ENCODE measurements around the gene EPAS1. TPM values are rescaled to one million over a fixed set of nuclear protein-coding genes. Genes with fewer than 3 reads are reported as not detected.

The EPAS1 gene
- total and polyA plus RNA-seq, 4 donors = 213 to 954 (median 403) TPM

- Histone ChIP-seq H3K4me1 (ENCODE audit: control insufficient read depth in 1 of 2, insufficient read depth in 2 of 2, low read length in 2 of 2) (peaks cover 10 to 19% of the 10 kb centered on the region in 2 donors), H3K4me3 (ENCODE audit: low read length in 2 of 2) (no peak overlapping the region), H3K9me3 (ENCODE audit: control insufficient read depth, low read length) (no peaks in the 10 kb centered on the region), H3K36me3 (ENCODE audit: control insufficient read depth in 1 of 2, insufficient read depth in 2 of 2, low read length in 1 of 2) (no peaks in the 10 kb centered on the region), H3K27me3 (ENCODE audit: control insufficient read depth in 1 of 2, insufficient read depth in 2 of 2, low read length in 1 of 2) (no peaks in the 10 kb centered on the region), H3K27ac (ENCODE audit: low read depth in 1 of 2, low read length in 2 of 2) (peak overlapping the region; percentile 92 to 95)
- 3 to 5% methylated on average over 22 of the region's 22 CpGs for WGBS, 2 donors
- intact Hi-C loops (cut with DNase I) = loop anchor here in 1 of 2 donors (2.0 to 5.0 kb wide), 2 partner anchors 23 to 38 kb away; partner anchors contain the start of gene EPAS1
- DNase-seq (peak; percentile 67 to 84), ATAC-seq (ENCODE audit: low FRiP score) (peak; percentile 33)
These were observed 38.4 kb downstream of the EPAS1 start for GRCh38 chr2:46335391-46336282.

DNA sequence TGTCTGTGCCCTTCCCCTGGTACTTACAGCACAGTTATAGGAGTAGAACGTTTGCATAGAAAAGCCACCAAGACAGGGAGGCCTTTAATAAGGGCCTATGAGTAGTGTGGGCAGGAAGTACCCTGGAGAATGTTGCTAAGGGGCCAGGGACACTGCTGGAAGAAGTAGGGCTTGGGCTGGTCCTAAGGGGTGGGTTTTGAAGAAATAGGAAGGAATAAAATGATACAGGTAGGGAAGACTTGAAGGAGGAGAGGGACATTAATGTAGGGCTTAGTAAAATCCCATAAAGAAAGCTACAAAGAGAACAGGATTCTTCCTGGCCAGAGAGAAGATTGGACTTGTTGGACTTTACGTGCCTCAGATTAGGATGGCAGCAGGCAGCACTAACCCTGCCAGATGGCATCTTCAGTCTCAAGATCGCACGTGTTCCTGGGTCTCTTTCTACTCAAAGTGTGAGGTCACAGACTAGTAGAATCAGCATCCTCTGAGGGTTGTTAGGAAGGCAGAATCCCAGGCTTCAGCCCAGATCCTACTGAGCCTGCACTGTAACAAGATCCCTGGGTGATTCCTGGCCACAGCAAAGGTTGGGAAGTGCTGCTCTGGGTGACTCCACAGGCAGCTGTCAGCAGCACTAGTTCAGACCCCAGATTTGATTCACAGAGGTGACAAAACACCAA, 39.2 kb downstream of the EPAS1 start:
- H3K27me3 ChIP-seq (ENCODE audit: control insufficient read depth in 1 of 2, insufficient read depth in 2 of 2, low read length in 1 of 2) = no peaks in the 10 kb centered on the region
- no peaks in the 10 kb centered on the region for H3K9me3 ChIP-seq (ENCODE audit: control insufficient read depth, low read length)
- intact Hi-C loops (cut with DNase I) = loop anchor here in 1 of 2 donors (5.0 kb wide), 1 partner anchor 39 kb away; the partner anchor contains the start of gene EPAS1
- no peaks in the 10 kb centered on the region for H3K36me3 ChIP-seq (ENCODE audit: control insufficient read depth in 1 of 2, insufficient read depth in 2 of 2, low read length in 1 of 2)
- H3K4me3 ChIP-seq (ENCODE audit: low read length in 2 of 2) = no peak overlapping the region
- DNase-seq (no peak), ATAC-seq (ENCODE audit: low FRiP score) (no peak)
- H3K27ac ChIP-seq (ENCODE audit: low read depth in 1 of 2, low read length in 2 of 2) = peak overlapping the region; percentile 92 to 95
- WGBS, 2 donors = 3 to 12% methylated on average over 4 of the region's 4 CpGs
- H3K4me1 ChIP-seq (ENCODE audit: control insufficient read depth in 1 of 2, insufficient read depth in 2 of 2, low read length in 2 of 2) = peaks cover 11 to 20% of the 10 kb centered on the region in 2 donors

- Histone ChIP-seq H3K9me3 (ENCODE audit: control insufficient read depth, low read length) (no peaks in the 10 kb centered on the region), H3K36me3 (ENCODE audit: control insufficient read depth in 1 of 2, insufficient read depth in 2 of 2, low read length in 1 of 2) (no peaks in the 10 kb centered on the region), H3K4me1 (ENCODE audit: control insufficient read depth in 1 of 2, insufficient read depth in 2 of 2, low read length in 2 of 2) (peaks cover 13 to 23% of the 10 kb centered on the region in 2 donors), H3K27me3 (ENCODE audit: control insufficient read depth in 1 of 2, insufficient read depth in 2 of 2, low read length in 1 of 2) (no peaks in the 10 kb centered on the region), H3K27ac (ENCODE audit: low read depth in 1 of 2, low read length in 2 of 2) (peak overlapping the region; percentile 92 to 95), H3K4me3 (ENCODE audit: low read length in 2 of 2) (no peak overlapping the region)
- ATAC-seq (ENCODE audit: low FRiP score) (no peak), DNase-seq (no peak)
- intact Hi-C loops (cut with DNase I) = loop anchor here in 1 of 2 donors (5.0 kb wide), 1 partner anchor 40 kb away; the partner anchor contains the start of gene EPAS1
- 17 to 19% methylated on average over 11 of the region's 11 CpGs for WGBS, 2 donors
These were observed 40.2 kb downstream of the EPAS1 start for GRCh38 chr2:46337208-46337994.

GRCh38 chr2:46338674-46339073, 41.5 kb downstream of the EPAS1 start:
- no peak for DNase-seq
- no peak overlapping the region for H3K4me3 ChIP-seq (ENCODE audit: low read length in 2 of 2)
- H3K9me3 ChIP-seq (ENCODE audit: control insufficient read depth, low read length) = no peaks in the 10 kb centered on the region
- WGBS, 2 donors = 10 to 12% methylated on average over 4 of the region's 4 CpGs
- H3K4me1 ChIP-seq (ENCODE audit: control insufficient read depth in 1 of 2, insufficient read depth in 2 of 2, low read length in 2 of 2) = peaks cover 10 to 18% of the 10 kb centered on the region in 2 donors
- no peaks in the 10 kb centered on the region for H3K27me3 ChIP-seq (ENCODE audit: control insufficient read depth in 1 of 2, insufficient read depth in 2 of 2, low read length in 1 of 2)
- H3K27ac ChIP-seq (ENCODE audit: low read depth in 1 of 2, low read length in 2 of 2) = peak overlapping the region in 1 of 2 donors; percentile 14
- intact Hi-C loops (cut with DNase I) = loop anchor here in 1 of 2 donors (5.0 kb wide), 1 partner anchor 41 kb away; the partner anchor contains the start of gene EPAS1
- no peaks in the 10 kb centered on the region for H3K36me3 ChIP-seq (ENCODE audit: control insufficient read depth in 1 of 2, insufficient read depth in 2 of 2, low read length in 1 of 2)
- no peak for ATAC-seq (ENCODE audit: low FRiP score)

GRCh38 chr2:46339200-46339599, 42.0 kb downstream of the EPAS1 start:
- intact Hi-C loops (cut with DNase I) = loop anchor here in 1 of 2 donors (5.0 kb wide), 1 partner anchor 42 kb away; the partner anchor contains the start of gene EPAS1
- H3K4me1 ChIP-seq (ENCODE audit: control insufficient read depth in 1 of 2, insufficient read depth in 2 of 2, low read length in 2 of 2) = peaks cover 7 to 22% of the 10 kb centered on the region in 2 donors
- no peak overlapping the region for H3K4me3 ChIP-seq (ENCODE audit: low read length in 2 of 2)
- WGBS, 2 donors = 23 to 37% methylated on average over 6 of the region's 6 CpGs
- DNase-seq (no peak), ATAC-seq (ENCODE audit: low FRiP score) (no peak)
- no peaks in the 10 kb centered on the region for H3K36me3 ChIP-seq (ENCODE audit: control insufficient read depth in 1 of 2, insufficient read depth in 2 of 2, low read length in 1 of 2)
- no peak overlapping the region for H3K27ac ChIP-seq (ENCODE audit: low read depth in 1 of 2, low read length in 2 of 2)
- no peaks in the 10 kb centered on the region for H3K27me3 ChIP-seq (ENCODE audit: control insufficient read depth in 1 of 2, insufficient read depth in 2 of 2, low read length in 1 of 2)
- no peaks in the 10 kb centered on the region for H3K9me3 ChIP-seq (ENCODE audit: control insufficient read depth, low read length)

- intact Hi-C loops (cut with DNase I) = loop anchor here in 1 of 2 donors (5.0 kb wide), 1 partner anchor 43 kb away; the partner anchor contains the start of gene EPAS1
- DNase-seq (peak in 1 of 2 donors; percentile 74), ATAC-seq (ENCODE audit: low FRiP score) (peak; percentile 43)
- 50 to 63% methylated on average over 12 of the region's 12 CpGs for WGBS, 2 donors
- H3K4me3 ChIP-seq (ENCODE audit: low read length in 2 of 2) = no peak overlapping the region
- peaks cover 5 to 22% of the 10 kb centered on the region in 2 donors for H3K4me1 ChIP-seq (ENCODE audit: control insufficient read depth in 1 of 2, insufficient read depth in 2 of 2, low read length in 2 of 2)
- H3K9me3 ChIP-seq (ENCODE audit: control insufficient read depth, low read length) = no peaks in the 10 kb centered on the region
- no peaks in the 10 kb centered on the region for H3K36me3 ChIP-seq (ENCODE audit: control insufficient read depth in 1 of 2, insufficient read depth in 2 of 2, low read length in 1 of 2)
- peak overlapping the region in 1 of 2 donors; percentile 19 for H3K27ac ChIP-seq (ENCODE audit: low read depth in 1 of 2, low read length in 2 of 2)
- H3K27me3 ChIP-seq (ENCODE audit: control insufficient read depth in 1 of 2, insufficient read depth in 2 of 2, low read length in 1 of 2) = no peaks in the 10 kb centered on the region
These were observed 42.7 kb downstream of the EPAS1 start for GRCh38 chr2:46339676-46340459.

DNA sequence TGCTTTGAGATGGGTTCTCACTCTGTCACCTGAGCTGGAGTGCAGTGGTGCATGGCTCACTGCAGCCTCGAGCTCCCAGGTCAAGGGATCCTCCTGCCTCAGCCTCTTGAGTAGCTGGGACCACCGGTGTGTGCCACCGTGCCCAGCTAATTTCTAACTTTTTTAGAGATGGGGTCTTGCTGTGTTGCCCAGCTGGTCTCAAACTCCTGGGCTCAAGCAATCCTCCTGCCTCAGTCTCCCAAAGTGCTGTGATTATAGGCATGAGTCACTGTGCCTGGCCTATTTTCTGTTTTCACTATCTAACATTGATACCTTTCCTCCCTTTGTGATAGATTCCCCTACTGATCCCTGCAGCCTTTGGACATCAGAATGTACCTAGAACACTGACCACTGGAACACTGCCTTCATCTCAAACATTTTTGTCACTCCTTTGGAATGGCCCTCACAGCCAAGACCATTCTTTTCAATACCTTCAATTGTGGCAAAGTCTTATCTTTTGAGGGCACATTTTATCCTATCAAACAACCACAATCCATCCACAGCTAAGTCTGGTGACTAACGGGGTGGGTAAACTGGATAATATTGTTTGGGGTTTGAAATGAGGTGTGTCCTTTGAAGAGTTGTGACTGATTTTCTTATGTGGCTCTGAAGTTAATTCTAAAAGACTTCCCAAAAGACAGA, 43.7 kb downstream of the EPAS1 start:
- Histone ChIP-seq H3K27me3 (ENCODE audit: control insufficient read depth in 1 of 2, insufficient read depth in 2 of 2, low read length in 1 of 2) (no peaks in the 10 kb centered on the region), H3K36me3 (ENCODE audit: control insufficient read depth in 1 of 2, insufficient read depth in 2 of 2, low read length in 1 of 2) (no peaks in the 10 kb centered on the region), H3K27ac (ENCODE audit: low read depth in 1 of 2, low read length in 2 of 2) (peak overlapping the region in 1 of 2 donors; percentile 19), H3K4me3 (ENCODE audit: low read length in 2 of 2) (no peak overlapping the region), H3K9me3 (ENCODE audit: control insufficient read depth, low read length) (no peaks in the 10 kb centered on the region), H3K4me1 (ENCODE audit: control insufficient read depth in 1 of 2, insufficient read depth in 2 of 2, low read length in 2 of 2) (peaks cover 5 to 22% of the 10 kb centered on the region in 2 donors)
- intact Hi-C loops (cut with DNase I) = no loop called here
- WGBS, 2 donors = 81 to 82% methylated on average over 4 of the region's 4 CpGs
- DNase-seq (no peak), ATAC-seq (ENCODE audit: low FRiP score) (no peak)
